AG10803 (cell line): ENCODE measurements around the gene MAD2L1.
"Not testable (repeated sequence)": the region's sequence is repeated elsewhere in the genome, so short reads cannot be mapped to it uniquely, and the experiment has no call there.

Experiments
- DNase-seq: peaks from one replicate; pipeline ENCODE4 v3.0.0; 2010; ENCODE audit warnings: low read depth
- H3K4me3 ChIP-seq: 2 replicates; pipeline ENCODE4 v1.5.1; 2011; ENCODE audit warnings: mild to moderate bottlenecking, low read length, control low read depth
- TF ChIP-seq, protein P1 (sequence below): conservative IDR thresholded peaks from 2 replicates; pipeline ENCODE4 v1.5.1; 2011; ENCODE audit warnings: mild to moderate bottlenecking, low read length, control low read depth, inconsistent platforms

Gene MAD2L1

DNA sequence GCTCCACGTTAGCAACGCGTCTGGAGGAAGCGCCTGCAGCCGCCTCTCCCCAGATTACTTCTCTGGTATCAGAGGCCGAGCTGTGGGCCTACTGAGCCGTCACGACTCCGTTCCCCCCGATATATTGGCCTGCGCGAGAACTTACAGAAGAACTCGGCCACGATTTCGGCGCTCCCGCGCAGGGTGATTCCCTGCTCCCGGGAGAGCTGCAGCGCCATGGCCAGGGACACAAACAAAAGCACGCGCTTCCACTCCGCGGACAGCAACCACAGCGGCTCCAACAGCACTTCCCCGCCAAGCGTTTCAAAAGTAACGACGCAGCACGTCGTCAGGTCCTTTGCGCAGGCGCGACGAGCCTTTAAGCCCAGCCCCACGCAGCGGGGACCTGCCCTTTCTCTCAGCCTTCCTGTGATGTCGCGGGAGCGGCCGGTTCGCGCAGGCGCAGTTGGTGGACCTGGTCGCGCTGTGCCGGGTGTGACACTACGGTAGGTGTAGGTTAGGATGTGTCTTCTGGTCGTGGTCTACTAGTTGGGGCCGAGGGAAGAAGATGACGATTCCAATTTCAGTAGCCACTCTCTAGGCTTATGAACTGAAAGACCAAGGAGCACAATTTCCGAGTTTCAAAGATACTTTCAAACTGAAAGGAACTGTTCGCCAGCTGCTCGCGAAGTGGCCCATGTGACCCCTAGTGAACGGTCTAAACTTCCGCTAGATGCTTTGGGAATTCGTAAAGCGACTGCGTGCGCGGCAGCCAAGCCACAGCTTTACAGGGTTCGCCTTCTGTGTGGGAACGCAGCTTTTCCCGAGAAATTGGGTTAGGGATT is at the start of gene MAD2L1:
MAD2L1 (minus strand) TSS at position 332 of the 824 bp plus-strand sequence; CDS start at position 218, 114 bp downstream.
- H3K4me3 ChIP-seq, result peak within 1 kb of the TSS; percentile 77
- TF ChIP-seq, protein P1, sequence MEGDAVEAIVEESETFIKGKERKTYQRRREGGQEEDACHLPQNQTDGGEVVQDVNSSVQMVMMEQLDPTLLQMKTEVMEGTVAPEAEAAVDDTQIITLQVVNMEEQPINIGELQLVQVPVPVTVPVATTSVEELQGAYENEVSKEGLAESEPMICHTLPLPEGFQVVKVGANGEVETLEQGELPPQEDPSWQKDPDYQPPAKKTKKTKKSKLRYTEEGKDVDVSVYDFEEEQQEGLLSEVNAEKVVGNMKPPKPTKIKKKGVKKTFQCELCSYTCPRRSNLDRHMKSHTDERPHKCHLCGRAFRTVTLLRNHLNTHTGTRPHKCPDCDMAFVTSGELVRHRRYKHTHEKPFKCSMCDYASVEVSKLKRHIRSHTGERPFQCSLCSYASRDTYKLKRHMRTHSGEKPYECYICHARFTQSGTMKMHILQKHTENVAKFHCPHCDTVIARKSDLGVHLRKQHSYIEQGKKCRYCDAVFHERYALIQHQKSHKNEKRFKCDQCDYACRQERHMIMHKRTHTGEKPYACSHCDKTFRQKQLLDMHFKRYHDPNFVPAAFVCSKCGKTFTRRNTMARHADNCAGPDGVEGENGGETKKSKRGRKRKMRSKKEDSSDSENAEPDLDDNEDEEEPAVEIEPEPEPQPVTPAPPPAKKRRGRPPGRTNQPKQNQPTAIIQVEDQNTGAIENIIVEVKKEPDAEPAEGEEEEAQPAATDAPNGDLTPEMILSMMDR, result no peak
- peak; percentile 98 for DNase-seq

DNA sequence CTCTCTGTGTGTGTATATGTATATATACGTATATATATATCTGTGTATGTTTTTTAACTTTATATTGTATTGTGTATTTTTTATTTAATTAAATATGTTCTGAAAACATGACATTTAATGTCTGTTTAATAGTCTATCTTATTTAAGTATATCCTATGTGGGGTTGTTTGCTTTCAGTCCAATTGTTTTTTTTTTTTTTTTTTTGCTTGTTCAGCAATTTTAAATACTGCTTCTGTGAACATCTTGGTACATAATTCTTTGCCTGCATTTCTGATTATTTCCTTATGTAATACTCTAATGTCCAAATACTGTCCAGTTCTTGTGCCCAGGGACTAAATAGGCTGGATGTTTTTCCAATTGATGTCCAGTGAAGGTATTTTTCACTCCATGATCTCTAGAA is 45.1 kb upstream of the MAD2L1 start:
- TF ChIP-seq, protein P1, result no peak
- DNase-seq, result no peak
- no peak overlapping the region for H3K4me3 ChIP-seq

DNA sequence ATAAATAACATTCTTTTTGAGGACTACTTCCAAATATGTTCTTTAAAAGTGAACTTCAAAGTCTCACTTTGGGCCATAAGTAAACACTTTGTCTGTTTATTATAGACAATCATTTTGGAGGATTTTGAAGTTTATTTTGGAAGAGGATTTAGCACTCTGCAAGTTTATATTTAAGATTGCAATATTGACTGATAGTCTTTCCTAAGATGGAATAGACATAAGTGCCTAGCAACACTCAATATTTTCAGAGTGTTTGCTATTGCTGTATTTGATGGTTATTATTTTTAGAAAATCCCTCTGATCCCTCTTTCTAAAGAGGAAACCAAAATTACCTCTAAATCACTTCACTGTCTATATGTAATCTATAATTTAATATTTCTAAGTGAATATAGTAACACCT is 42.8 kb upstream of the MAD2L1 start:
- TF ChIP-seq, protein P1, result no peak
- DNase-seq, result no peak
- H3K4me3 ChIP-seq, result no peak overlapping the region

DNA sequence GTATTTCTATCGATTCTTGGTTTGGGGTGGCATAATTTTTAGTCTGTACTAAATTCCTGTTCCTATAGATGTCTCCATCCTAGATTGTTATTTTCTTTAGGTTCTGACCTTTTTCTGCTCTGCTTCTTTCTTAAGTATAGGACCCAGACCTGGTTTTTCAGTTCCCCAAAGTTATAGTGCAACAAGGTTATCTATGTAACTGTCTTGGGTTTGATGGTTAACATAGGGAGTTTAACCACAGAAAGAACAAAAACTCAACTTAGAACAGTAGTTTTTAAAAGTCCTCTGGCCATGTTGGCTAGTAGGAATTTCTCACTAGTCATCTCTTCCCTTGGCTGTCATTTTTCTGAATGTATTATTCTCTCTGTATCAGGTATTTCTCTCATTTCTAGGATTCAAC is 38.8 kb upstream of the MAD2L1 start:
- H3K4me3 ChIP-seq, result no peak overlapping the region
- no peak for DNase-seq
- TF ChIP-seq, protein P1, result no peak

DNA sequence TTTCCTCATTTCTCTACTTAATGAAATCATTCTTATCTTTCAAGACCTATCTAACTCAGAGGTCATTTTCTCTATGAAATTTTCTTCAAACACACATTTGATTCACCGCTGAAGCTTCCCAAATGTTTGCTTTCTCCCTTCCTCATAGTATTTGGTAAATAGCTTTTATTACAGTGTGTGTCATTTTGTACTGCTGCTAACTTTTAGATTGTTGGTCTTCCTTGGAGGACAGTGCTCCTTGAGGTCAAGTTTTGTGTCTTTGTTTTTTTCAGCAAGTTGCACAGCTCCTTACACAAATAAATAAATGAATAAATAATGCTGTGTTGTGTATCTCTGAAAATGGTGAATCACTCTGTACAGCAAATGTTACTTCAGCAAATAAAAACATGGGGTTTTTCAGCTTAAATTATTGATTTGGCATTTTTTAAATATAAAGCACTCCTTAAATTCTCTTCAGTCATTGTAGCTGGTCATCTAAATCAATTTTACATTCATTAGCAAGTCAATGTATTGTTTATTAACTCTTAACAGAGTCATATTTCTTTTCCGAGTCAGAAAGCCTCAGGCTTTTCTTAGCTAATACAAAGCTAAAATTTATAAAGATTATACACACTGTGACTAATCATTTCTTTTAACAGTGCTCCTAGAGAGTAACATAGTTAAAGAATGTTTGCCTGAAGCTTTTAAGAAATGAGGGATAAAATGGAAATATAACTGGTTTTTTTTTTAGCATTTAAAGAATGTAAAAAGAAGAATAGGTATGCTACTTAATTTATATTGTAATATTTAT is 30.1 kb upstream of the MAD2L1 start:
- H3K4me3 ChIP-seq, result no peak overlapping the region
- DNase-seq, result no peak
- TF ChIP-seq, protein P1, result no peak

DNA sequence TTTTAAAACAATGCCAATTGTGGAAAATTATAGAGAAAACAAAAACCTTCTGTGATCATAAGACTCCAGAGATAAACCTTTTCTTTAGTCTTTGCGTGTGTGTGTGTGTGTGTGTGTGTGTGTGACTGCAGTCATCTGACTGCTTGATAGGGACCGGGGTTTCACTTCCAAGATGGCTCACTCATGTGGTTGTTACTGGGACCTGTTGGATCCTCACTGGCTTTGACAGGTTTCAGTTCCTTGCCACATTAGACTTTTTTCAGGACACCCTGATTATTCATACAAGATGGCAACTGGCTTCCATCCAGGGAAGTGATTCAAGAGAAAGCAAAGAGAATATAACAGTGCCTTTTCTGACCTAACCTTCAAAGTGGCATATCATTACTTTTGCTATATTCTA is 21.9 kb upstream of the MAD2L1 start:
- TF ChIP-seq, protein P1, result no peak
- DNase-seq, result no peak
- no peak overlapping the region for H3K4me3 ChIP-seq

DNA sequence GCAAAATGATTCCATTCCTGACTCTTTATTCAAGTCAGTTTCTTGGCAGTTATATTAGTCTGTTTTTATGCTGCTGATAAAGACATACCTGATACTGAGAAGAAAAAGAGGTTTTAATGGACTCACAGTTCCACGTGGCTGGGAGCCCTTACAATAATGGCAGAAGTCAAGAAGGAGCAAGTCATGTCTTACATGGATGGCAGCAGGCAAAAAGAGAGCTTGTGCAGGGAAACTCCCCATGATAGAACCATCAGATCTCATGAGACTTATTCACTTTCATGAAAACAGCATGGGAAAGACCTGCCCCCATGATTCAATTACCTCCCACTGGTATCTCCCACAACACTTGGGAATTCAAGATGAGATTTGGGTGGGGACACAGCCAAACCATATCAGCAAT is 21.4 kb upstream of the MAD2L1 start:
- not testable (repeated sequence) for DNase-seq, H3K4me3 ChIP-seq
